ENCODE data around the gene VIPR1.

The VIPR1 gene

DNA sequence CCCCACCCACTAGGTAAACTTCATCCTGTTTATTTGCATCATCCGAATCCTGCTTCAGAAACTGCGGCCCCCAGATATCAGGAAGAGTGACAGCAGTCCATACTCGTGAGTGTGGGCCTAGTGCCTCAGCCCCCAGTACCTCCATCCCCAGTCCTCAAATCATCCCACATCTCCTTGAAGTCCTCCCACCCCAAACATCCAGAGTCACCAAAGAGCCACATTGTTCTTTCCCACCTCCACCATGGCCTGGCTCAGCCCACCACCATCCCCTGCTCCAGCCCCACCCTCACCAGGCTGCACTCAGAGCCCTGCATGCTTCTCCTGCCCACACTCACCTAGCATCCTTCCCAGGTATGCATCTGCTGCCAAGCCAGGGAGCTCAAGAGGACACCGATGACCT lies 29.8 kb downstream of the VIPR1 start:
- no peak for ATAC-seq
- TF ChIP-seq, protein P1, sequence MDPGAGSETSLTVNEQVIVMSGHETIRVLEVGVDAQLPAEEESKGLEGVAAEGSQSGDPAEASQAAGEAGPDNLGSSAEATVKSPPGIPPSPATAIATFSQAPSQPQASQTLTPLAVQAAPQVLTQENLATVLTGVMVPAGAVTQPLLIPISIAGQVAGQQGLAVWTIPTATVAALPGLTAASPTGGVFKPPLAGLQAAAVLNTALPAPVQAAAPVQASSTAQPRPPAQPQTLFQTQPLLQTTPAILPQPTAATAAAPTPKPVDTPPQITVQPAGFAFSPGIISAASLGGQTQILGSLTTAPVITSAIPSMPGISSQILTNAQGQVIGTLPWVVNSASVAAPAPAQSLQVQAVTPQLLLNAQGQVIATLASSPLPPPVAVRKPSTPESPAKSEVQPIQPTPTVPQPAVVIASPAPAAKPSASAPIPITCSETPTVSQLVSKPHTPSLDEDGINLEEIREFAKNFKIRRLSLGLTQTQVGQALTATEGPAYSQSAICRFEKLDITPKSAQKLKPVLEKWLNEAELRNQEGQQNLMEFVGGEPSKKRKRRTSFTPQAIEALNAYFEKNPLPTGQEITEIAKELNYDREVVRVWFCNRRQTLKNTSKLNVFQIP (CRISPR knock-in tag; IDR thresholded peaks at IDR 0.05; ENCODE audit: borderline replicate concordance, low read depth): no peak
- TF ChIP-seq CSDC2 (CRISPR knock-in tag; IDR thresholded peaks at IDR 0.05) (no peak), ZC3H10 (CRISPR knock-in tag; IDR thresholded peaks at IDR 0.05) (no peak), ZFP3 (CRISPR knock-in tag; IDR thresholded peaks at IDR 0.05) (no peak), ZNF565 (CRISPR knock-in tag; conservative IDR thresholded peaks at IDR 0.05; ENCODE audit: low read depth) (no peak), ZFP30 (CRISPR knock-in tag; IDR thresholded peaks at IDR 0.05) (no peak), SNAI2 (CRISPR knock-in tag; IDR thresholded peaks at IDR 0.05) (no peak), ZNF8 (CRISPR knock-in tag; IDR thresholded peaks at IDR 0.05) (no peak), ISL1 (CRISPR knock-in tag; IDR thresholded peaks at IDR 0.05) (no peak), GLIS3 (CRISPR knock-in tag; IDR thresholded peaks at IDR 0.05) (no peak), ZNF70 (CRISPR knock-in tag; IDR thresholded peaks at IDR 0.05) (no peak), TCF4 (CRISPR knock-in tag; IDR thresholded peaks at IDR 0.05; ENCODE audit: borderline replicate concordance) (no peak), ESRRG (CRISPR knock-in tag; IDR thresholded peaks at IDR 0.05) (no peak), RARB (CRISPR knock-in tag; IDR thresholded peaks at IDR 0.05) (no peak), ARNTL (CRISPR knock-in tag; IDR thresholded peaks at IDR 0.05; ENCODE audit: borderline replicate concordance, low read depth) (no peak), BACH2 (CRISPR knock-in tag; IDR thresholded peaks at IDR 0.05; ENCODE audit: borderline replicate concordance) (no peak), TOX (CRISPR knock-in tag; IDR thresholded peaks at IDR 0.05; ENCODE audit: borderline replicate concordance) (no peak)
- TF ChIP-seq, protein P2, sequence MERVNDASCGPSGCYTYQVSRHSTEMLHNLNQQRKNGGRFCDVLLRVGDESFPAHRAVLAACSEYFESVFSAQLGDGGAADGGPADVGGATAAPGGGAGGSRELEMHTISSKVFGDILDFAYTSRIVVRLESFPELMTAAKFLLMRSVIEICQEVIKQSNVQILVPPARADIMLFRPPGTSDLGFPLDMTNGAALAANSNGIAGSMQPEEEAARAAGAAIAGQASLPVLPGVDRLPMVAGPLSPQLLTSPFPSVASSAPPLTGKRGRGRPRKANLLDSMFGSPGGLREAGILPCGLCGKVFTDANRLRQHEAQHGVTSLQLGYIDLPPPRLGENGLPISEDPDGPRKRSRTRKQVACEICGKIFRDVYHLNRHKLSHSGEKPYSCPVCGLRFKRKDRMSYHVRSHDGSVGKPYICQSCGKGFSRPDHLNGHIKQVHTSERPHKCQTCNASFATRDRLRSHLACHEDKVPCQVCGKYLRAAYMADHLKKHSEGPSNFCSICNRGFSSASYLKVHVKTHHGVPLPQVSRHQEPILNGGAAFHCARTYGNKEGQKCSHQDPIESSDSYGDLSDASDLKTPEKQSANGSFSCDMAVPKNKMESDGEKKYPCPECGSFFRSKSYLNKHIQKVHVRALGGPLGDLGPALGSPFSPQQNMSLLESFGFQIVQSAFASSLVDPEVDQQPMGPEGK (CRISPR knock-in tag; IDR thresholded peaks at IDR 0.05; ENCODE audit: borderline replicate concordance): no peak
- TF ChIP-seq, protein P3, sequence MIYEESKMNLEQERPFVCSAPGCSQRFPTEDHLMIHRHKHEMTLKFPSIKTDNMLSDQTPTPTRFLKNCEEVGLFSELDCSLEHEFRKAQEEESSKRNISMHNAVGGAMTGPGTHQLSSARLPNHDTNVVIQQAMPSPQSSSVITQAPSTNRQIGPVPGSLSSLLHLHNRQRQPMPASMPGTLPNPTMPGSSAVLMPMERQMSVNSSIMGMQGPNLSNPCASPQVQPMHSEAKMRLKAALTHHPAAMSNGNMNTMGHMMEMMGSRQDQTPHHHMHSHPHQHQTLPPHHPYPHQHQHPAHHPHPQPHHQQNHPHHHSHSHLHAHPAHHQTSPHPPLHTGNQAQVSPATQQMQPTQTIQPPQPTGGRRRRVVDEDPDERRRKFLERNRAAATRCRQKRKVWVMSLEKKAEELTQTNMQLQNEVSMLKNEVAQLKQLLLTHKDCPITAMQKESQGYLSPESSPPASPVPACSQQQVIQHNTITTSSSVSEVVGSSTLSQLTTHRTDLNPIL (CRISPR knock-in tag; IDR thresholded peaks at IDR 0.05; ENCODE audit: low read depth): no peak
- TF ChIP-seq, protein P4, sequence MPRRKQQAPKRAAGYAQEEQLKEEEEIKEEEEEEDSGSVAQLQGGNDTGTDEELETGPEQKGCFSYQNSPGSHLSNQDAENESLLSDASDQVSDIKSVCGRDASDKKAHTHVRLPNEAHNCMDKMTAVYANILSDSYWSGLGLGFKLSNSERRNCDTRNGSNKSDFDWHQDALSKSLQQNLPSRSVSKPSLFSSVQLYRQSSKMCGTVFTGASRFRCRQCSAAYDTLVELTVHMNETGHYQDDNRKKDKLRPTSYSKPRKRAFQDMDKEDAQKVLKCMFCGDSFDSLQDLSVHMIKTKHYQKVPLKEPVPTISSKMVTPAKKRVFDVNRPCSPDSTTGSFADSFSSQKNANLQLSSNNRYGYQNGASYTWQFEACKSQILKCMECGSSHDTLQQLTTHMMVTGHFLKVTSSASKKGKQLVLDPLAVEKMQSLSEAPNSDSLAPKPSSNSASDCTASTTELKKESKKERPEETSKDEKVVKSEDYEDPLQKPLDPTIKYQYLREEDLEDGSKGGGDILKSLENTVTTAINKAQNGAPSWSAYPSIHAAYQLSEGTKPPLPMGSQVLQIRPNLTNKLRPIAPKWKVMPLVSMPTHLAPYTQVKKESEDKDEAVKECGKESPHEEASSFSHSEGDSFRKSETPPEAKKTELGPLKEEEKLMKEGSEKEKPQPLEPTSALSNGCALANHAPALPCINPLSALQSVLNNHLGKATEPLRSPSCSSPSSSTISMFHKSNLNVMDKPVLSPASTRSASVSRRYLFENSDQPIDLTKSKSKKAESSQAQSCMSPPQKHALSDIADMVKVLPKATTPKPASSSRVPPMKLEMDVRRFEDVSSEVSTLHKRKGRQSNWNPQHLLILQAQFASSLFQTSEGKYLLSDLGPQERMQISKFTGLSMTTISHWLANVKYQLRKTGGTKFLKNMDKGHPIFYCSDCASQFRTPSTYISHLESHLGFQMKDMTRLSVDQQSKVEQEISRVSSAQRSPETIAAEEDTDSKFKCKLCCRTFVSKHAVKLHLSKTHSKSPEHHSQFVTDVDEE (CRISPR knock-in tag; IDR thresholded peaks at IDR 0.05): no peak

DNA sequence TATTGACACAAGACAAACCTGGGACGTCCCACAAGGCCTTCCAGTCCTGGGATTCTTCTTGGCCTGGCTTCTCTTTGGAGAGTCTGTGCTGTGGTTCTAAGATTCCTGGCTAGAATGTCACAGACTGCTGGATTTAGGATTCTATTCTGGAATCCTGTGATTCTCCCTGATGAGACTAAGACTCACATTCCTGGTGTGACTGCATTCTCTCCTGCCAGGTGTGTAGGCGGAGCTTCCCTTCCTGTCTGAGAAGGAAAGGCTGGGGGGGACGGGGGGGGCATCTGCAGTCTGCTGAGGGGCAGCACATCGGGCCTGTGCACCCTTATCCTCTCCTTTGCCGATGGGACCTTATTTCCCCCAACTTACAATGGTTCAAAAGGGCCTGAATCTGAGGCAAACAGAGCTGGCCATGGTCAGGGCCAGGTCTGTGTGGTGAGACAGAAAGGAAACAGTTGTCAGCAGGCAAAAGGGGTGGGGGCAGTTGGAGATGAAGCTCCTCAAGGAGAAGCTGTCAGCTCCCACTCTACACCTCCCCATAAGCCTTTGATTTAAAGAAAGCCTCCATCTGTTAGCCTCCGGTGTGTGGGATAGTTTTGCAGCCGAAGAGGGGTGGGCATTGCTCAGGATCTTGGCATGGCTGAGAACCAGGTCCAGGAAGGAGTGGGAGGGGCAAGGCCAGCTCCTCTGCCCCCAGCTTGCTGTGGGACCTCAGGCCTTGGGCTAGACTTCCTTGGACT lies 30.9 kb downstream of the VIPR1 start:
- no peak for ATAC-seq
- TF ChIP-seq, protein P4 (CRISPR knock-in tag; IDR thresholded peaks at IDR 0.05): no peak
- TF ChIP-seq ZFP30 (CRISPR knock-in tag; IDR thresholded peaks at IDR 0.05) (no peak), ARNTL (CRISPR knock-in tag; IDR thresholded peaks at IDR 0.05; ENCODE audit: borderline replicate concordance, low read depth) (no peak), ESRRG (CRISPR knock-in tag; IDR thresholded peaks at IDR 0.05) (no peak), ZC3H10 (CRISPR knock-in tag; IDR thresholded peaks at IDR 0.05) (no peak), ZNF8 (CRISPR knock-in tag; IDR thresholded peaks at IDR 0.05) (no peak), GLIS3 (CRISPR knock-in tag; IDR thresholded peaks at IDR 0.05) (no peak), TCF4 (CRISPR knock-in tag; IDR thresholded peaks at IDR 0.05; ENCODE audit: borderline replicate concordance) (no peak), ZNF565 (CRISPR knock-in tag; conservative IDR thresholded peaks at IDR 0.05; ENCODE audit: low read depth) (no peak), ISL1 (CRISPR knock-in tag; IDR thresholded peaks at IDR 0.05) (no peak), SNAI2 (CRISPR knock-in tag; IDR thresholded peaks at IDR 0.05) (no peak)
- TF ChIP-seq, protein P2 (CRISPR knock-in tag; IDR thresholded peaks at IDR 0.05; ENCODE audit: borderline replicate concordance): no peak
- TF ChIP-seq, protein P3 (CRISPR knock-in tag; IDR thresholded peaks at IDR 0.05; ENCODE audit: low read depth): no peak
- TF ChIP-seq, protein P5, sequence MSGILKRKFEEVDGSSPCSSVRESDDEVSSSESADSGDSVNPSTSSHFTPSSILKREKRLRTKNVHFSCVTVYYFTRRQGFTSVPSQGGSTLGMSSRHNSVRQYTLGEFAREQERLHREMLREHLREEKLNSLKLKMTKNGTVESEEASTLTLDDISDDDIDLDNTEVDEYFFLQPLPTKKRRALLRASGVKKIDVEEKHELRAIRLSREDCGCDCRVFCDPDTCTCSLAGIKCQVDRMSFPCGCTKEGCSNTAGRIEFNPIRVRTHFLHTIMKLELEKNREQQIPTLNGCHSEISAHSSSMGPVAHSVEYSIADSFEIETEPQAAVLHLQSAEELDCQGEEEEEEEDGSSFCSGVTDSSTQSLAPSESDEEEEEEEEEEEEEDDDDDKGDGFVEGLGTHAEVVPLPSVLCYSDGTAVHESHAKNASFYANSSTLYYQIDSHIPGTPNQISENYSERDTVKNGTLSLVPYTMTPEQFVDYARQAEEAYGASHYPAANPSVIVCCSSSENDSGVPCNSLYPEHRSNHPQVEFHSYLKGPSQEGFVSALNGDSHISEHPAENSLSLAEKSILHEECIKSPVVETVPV (CRISPR knock-in tag; IDR thresholded peaks at IDR 0.05): no peak

Measured in SK-N-SH treated with all-trans-retinoic acid at 6 μM for 48 hours (cell line).